Right cardiac atrium (tissue), 5 donors: ENCODE measurements around the gene C6orf62. TPM values are rescaled to one million over a fixed set of nuclear protein-coding genes. Genes with fewer than 3 reads are reported as not detected.
"Not testable (repeated sequence)": the region's sequence is repeated elsewhere in the genome, so short reads cannot be mapped to it uniquely, and the experiment has no call there.

Experiments used
- ATAC-seq, 2 donors: fragments of 200-7000 bp; cut with Tn5 transposase; one replicate each; pipeline versions ENCODE4 v1.8.0 to v1.9.1; 2020; ENCODE audit warnings: moderate library complexity in 2 of 2, mild to moderate bottlenecking in 1 of 2
- DNase-seq, 3 donors: peaks; one replicate each; pipeline ENCODE4 v3.0.0-alpha.2; 2020
- H3K27ac ChIP-seq: one replicate; pipeline ENCODE4 v1.5.1; 2013; ENCODE audit warnings: mild to moderate bottlenecking, low read length, control low read depth, moderate library complexity
- H3K27me3 ChIP-seq: one replicate; pipeline ENCODE4 v1.6.1; 2013; ENCODE audit not compliant: control insufficient read depth, insufficient read depth
- H3K4me1 ChIP-seq: one replicate; pipeline ENCODE4 v1.6.1; 2013; ENCODE audit warnings: low read length; ENCODE audit not compliant: control insufficient read depth, insufficient read depth
- H3K4me3 ChIP-seq: one replicate; pipeline ENCODE4 v1.5.1; 2013; ENCODE audit warnings: low read length, control low read depth
- H3K9me3 ChIP-seq: one replicate; pipeline ENCODE4 v1.6.1; 2013; ENCODE audit warnings: low read length; ENCODE audit not compliant: control insufficient read depth
- WGBS: extraction: QIAGEN DNeasy Blood & Tissue Kit; methylation state at CpG from one replicate; pipeline ENCODE4 v1.1.7; 2013; 5-methylcytosine and 5-hydroxymethylcytosine counted together
- intact Hi-C, 4 donors: fragments of 100-400 bp; cut with DNase I; formaldehyde crosslinking; loops; one replicate each; pipeline versions ENCODE4 v1.11.0 to v1.14.0; 2022 to 2023
- polyA plus RNA-seq: library from polyadenylated mRNA; stranded (reverse); fragments of 200-250 nt; gene quantifications from one replicate; pipeline ENCODE4 v1.2.3, GENCODE V29; 2013
- total RNA-seq, 4 donors: library from RNA; stranded (reverse); fragmentation: NEBNext Ultra II Directional; extraction: Animal tissue kit (Norgen Biotek cat#: 25700); gene quantifications; one replicate each; pipeline ENCODE4 v1.2.1, GENCODE V29; 2021
- donor health status: healthy with polysubstance abuse.
- donor health status: DM: no; HTN: yes; CAD: no.
- donor health status: DM: no; HTN: no; CAD: no.
- donor health status: DM: no; HTN: yes; CAD: no; lungs with severe emphysema.
- donor health status: DM: yes; HTN: yes; CAD: no.

Gene C6orf62
- total and polyA plus RNA-seq, 5 donors = 31.9 to 66.5 (median 56.4) TPM

DNA sequence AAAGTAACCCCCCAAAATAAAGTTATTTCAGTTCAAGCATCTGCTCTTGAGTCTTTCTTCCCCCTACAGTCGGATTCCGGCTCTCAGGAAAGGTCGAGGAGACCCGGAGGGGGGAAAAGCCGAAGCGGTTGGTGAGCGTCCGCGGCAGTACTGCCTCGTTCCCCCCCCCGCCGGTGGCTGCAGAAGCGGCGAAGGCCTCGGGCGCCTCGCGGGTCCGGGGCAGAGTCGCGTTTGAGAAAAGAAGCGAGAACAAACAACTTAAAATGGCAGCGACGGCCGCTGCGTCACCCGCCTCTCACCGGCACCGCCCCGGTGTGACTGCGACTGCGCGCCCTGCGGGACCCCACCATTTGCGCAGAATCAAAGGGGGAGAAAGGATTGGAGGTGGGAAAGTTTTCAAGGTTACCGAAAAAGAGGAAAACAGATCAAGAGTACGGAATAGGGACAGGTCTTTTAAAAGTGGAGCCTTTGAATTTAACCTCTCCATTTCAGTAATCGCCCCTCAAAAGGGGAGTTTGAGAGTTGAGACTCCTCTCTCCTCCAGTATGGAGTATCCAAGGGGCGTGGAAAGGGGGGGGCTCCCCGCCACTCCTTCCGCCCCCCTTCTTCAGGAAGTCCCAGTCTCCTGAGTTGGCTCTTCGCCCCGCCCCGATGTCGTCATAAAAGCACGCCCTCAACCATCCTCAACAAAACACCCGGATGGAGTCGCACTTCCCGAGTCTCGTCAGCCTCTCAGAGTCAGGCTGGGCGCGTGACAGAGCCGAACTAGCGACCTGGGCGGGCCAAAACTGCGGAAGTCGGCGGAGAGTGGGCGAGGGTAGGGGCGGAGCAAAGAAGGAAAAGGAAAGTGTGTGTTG is 1.9 kb upstream of the C6orf62 start:
- H3K9me3 ChIP-seq = no peaks in the 10 kb centered on the region
- peak overlapping the region; percentile 91 for H3K4me3 ChIP-seq
- H3K27me3 ChIP-seq = no peaks in the 10 kb centered on the region
- ATAC-seq = peak; percentile 96 to 98
- DNase-seq = peak; percentile 100
- intact Hi-C loops = no loop called here
- under 1% methylated on average over 60 of the region's 60 CpGs for WGBS
- H3K27ac ChIP-seq = peak overlapping the region; percentile 98
- H3K4me1 ChIP-seq = peaks cover 2% of the 10 kb centered on the region

DNA sequence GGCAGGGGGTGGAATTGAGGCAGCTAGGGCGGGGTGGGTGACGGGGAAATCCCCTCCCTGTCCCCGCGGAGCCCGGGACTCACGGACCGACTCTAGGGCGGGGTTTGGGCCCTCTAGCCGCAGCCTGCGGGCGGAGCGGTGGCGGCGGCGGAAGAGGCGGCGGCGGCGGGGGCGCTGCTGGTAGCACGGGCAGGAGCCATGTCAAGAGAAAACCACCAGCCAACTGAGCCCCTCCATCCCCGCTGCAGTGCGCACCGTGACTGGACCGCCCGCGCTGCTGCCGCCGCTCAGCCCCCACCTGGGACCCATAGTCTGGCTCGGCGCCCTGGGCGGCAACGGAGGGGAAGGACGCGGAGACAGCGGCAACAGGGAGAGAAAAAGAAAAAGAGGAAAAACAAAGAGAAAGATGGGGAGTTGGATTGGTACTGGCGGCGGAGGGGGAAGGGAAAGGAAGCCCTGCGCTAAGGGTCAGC is 1.2 kb upstream of the C6orf62 start:
- ATAC-seq (peak; percentile 59 to 65), DNase-seq (peak; percentile 72 to 88 (median 88))
- Histone ChIP-seq H3K27ac (peak overlapping the region; percentile 98), H3K4me1 (peaks cover 4% of the 10 kb centered on the region), H3K4me3 (peak overlapping the region; percentile 91), H3K9me3 (no peaks in the 10 kb centered on the region), H3K27me3 (no peaks in the 10 kb centered on the region)
- intact Hi-C loops = no loop called here
- WGBS = under 1% methylated on average over 39 of the region's 39 CpGs

DNA sequence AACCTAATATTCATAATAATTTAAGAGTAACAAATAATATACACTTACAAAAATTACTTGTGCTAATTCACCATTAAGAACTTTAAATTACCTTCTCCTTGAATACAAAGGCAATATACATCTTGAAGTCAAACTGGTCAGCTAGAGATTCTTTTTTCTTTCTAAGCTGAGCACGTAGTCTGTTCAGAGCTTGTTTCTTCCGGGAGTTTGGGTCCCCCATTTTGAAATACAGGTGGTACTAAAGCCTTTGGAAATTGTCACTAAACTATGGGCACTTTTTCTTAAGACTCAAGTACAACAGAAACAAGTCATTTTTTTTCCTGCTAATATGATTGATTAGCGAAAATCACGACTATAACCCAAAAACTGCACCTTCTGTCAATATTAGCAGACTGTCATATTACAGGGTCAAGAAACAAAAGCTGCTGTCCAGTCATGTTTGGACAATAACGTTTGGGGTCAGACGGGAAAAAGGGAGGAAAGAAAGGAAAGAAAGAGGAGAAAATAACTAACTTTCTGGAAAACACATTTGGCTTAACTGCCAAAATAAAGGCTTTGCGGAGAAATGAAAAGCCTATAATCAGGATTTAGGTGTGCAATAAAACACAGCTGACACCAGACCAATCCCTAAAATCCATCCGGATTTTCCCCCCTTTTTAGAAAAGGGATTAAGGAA is 367 bp downstream of the C6orf62 start:
- H3K27me3 ChIP-seq = no peaks in the 10 kb centered on the region
- H3K9me3 ChIP-seq = no peaks in the 10 kb centered on the region
- ATAC-seq = no peak
- H3K4me3 ChIP-seq = peak overlapping the region; percentile 91
- H3K4me1 ChIP-seq = peaks cover 6% of the 10 kb centered on the region
- no peak overlapping the region for H3K27ac ChIP-seq
- 12% methylated on average over 8 of the region's 8 CpGs for WGBS
- intact Hi-C loops = no loop called here
- no peak for DNase-seq

DNA sequence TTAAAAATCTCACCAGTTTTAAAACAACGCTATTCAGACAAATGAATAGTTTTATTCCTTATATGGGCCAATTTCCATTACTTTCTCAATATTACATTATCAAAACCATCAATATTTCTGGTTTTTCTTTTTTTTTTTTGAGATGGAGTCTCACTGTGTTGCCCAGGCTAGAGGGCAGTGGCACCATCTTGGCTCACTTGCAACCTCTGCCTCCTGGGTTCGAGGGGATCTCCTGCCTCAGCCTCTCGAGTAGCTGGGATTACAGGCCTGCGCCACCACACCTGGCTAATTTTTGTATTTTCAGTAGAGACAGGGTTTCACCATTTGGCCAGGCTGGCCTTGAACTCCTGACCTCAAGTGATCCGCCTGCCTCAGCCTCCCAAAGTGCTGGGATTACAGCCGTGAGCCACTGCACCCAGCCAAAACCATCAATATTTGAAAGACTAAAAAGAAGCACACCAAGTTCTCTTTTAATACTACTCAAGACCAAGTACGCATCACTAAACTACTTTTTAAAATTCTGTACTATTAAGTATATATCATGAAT is 2.3 kb downstream of the C6orf62 start:
- H3K4me1 ChIP-seq, ATAC-seq: not testable (repeated sequence)

DNA sequence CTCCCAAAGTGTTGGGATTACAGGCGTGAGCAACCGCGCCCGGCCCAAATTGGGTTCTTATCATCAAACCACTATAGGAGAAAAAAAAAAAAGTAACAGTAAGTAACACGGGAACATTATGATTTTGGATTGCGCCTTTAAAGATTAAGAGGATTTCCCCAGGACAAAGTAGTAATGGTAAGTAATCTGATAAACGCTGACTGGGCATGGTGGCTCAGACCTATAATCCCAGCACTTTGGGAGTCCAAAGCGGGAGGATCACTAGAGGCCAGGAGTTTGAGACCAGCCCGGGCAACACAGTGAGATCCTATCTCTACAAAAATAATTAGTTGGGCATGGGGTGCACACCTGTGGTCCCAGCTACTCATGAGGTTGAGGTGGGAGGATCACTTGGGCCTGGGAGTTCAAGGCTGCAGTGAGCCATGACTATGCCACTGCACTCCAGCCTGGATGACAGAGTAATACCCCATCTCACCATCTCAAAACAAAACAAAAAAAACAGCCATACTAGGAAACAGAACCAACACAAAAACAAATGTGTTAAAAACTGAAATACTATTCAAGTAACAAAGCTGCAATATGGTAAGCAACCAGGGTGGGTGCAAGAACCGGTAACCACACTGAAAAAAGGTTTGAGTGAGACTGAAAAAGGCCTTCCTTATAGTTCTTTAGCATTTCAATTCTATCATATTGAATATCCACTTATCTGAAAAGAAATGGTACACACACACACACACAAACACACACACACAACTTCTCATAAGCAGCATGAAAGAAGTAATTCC is 8.2 kb downstream of the C6orf62 start:
- no peak overlapping the region for H3K27ac ChIP-seq
- no peaks in the 10 kb centered on the region for H3K9me3 ChIP-seq
- ATAC-seq (no peak), DNase-seq (no peak)
- WGBS = 91% methylated on average over 10 of the region's 10 CpGs
- H3K4me1 ChIP-seq = peaks cover 3% of the 10 kb centered on the region
- intact Hi-C loops = no loop called here
- H3K4me3 ChIP-seq = no peak overlapping the region
- H3K27me3 ChIP-seq = no peaks in the 10 kb centered on the region

More for the DNA sequence above, 2.3 kb downstream of the C6orf62 start:
- WGBS = 80% methylated on average over 7 of the region's 7 CpGs
- H3K27ac ChIP-seq, H3K27me3 ChIP-seq, intact Hi-C loops, H3K9me3 ChIP-seq, DNase-seq: not testable (repeated sequence)
- peak overlapping the region; percentile 91 for H3K4me3 ChIP-seq

DNA sequence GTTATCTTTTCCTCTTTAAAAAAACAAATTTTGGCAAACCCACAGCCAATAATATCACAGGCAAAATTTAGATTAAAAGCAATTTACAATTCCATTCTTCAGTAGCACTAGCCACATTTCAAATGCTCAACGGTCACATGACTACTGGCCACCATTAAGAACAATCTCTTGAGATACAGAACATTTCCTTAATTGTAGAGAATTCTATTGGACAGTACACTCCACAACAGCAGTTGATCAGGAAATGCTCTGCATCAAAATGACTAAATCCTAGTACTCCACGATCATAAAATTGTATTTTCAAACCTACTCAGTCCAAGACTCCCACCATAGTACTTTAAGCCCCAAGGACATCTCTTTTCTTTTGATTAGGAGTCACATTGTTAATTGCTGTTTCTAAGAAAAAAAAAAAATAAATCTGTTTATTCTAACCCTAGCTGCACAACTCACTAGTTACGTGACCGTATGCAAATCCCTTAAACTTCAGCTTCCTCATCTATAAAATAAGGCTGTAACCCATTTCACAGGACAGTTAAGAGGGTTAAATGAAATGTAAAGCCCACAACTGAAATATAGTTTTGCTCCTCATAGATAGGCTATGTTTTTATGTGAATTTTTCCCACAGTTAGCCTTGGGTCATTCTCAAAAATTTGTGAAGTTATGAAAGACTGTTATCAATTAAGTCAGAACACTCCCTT is 9.8 kb downstream of the C6orf62 start:
- Histone ChIP-seq H3K4me3 (no peak overlapping the region), H3K4me1 (no peaks in the 10 kb centered on the region), H3K27me3 (no peaks in the 10 kb centered on the region), H3K27ac (no peak overlapping the region), H3K9me3 (no peaks in the 10 kb centered on the region)
- 83% methylated on average over 4 of the region's 4 CpGs for WGBS
- DNase-seq (no peak), ATAC-seq (no peak)
- intact Hi-C loops = no loop called here

DNA sequence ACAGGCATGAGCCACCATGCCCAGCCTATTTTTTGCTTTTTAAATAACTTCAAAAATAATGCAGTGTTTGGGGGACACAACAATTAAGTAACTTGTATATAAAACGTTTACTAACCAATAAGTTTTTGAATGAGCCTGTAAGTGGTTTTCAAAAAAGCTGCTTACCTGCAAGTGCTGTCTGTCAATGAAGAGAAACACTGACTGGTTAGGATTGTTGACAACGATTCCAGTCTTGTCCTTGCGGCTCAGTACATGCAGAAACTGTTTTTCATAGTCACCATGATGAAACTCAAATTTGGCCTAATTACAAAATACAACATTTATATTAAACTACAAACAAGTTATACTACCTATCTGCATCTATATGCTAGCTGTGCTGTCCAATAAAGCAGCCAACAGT is 10.3 kb downstream of the C6orf62 start:
- Histone ChIP-seq H3K27ac (no peak overlapping the region), H3K9me3 (no peaks in the 10 kb centered on the region), H3K4me1 (no peaks in the 10 kb centered on the region), H3K27me3 (no peaks in the 10 kb centered on the region), H3K4me3 (no peak overlapping the region)
- intact Hi-C loops = no loop called here
- ATAC-seq = no peak
- DNase-seq = no peak
- 80% methylated on average over 3 of the region's 3 CpGs for WGBS

DNA sequence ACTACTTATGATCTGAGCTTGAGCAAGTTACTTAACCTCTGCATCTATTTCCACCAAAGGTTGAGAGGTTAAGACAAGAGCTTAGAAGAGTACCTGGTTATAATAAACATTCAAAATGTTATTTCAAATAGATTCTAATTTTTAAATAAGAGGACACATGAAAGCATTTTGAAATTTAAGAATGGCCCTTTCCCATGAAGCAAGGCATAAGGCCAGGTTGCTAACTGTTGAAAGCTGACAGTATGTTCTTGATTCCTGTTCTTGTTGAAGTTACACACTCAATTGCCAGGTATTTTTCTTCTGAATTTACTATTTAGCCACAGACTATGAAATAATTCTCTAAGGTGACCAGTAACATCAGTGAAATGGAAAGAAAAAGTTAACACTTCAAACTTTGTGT is 14.5 kb downstream of the C6orf62 start:
- DNase-seq = no peak
- ATAC-seq = no peak
- intact Hi-C loops = no loop called here
- H3K4me3 ChIP-seq = no peak overlapping the region
- no peaks in the 10 kb centered on the region for H3K4me1 ChIP-seq
- H3K27ac ChIP-seq = no peak overlapping the region
- H3K9me3 ChIP-seq = no peaks in the 10 kb centered on the region
- H3K27me3 ChIP-seq = no peaks in the 10 kb centered on the region

DNA sequence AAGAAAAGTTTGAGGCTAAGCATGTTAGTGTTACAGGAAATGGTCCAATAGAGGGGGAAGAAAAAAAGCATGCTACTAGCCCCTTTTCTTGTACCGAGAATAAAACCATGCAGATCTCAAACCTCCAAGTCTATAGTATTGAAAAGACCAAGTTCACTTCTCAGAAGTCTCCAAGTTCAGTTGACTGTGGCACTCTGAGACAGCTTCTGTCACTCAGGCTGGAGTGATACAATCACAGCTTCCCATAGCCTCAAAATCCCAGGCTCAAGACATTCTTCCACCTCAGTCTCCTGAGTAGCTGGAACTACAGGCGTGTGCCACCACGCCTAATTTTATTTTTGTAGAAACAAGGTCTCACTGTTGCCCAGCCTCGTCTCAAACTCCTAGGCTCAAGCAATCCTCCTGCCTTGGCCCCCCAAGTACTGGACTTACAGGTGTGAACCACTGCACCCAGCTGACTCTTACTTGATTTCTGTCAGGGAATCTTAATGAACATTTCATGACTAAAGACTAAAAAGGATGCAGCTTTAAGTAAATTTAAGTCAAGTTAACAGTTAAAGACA is 16.2 kb downstream of the C6orf62 start:
- H3K4me1 ChIP-seq = no peaks in the 10 kb centered on the region
- no peaks in the 10 kb centered on the region for H3K27me3 ChIP-seq
- DNase-seq (no peak), ATAC-seq (no peak)
- intact Hi-C loops = no loop called here
- H3K27ac ChIP-seq = no peak overlapping the region
- 70% methylated on average over 4 of the region's 4 CpGs for WGBS
- H3K9me3 ChIP-seq = no peaks in the 10 kb centered on the region
- no peak overlapping the region for H3K4me3 ChIP-seq
